ENCODE results near the gene FBXW11. TPM values are rescaled to one million over a fixed set of nuclear protein-coding genes. Genes with fewer than 3 reads are reported as not detected.

FBXW11 gene
- total and polyA plus RNA-seq, 12 donors, result 6.8 to 89.0 (median 60.3) TPM

- intact Hi-C loops (cut with DNase I), result no loop called here
- Histone ChIP-seq H3K36me3 (replicated peaks in 1 of 2) (peaks cover 0 to 56% of the 10 kb centered on the region in 2 donors), H3K4me1 (replicated peaks in 1 of 2) (peaks cover 0 to 5% of the 10 kb centered on the region in 2 donors), H3K27me3 (no peaks in the 10 kb centered on the region), H3K9me3 (replicated peaks in 1 of 3) (no peaks in the 10 kb centered on the region), H3K4me3 (no peak overlapping the region), H3K27ac (no peak overlapping the region)
- DNase-seq, result no peak
- WGBS, 4 donors, result 75 to 93% (median 92%) methylated on average over 1 of the region's 1 CpG
- TF ChIP-seq POLR2A (IDR thresholded peaks at IDR 0.05) (no peak), CTCF (IDR thresholded peaks at IDR 0.05) (no peak)
These were observed 134.7 kb downstream of the FBXW11 start for GRCh38 chr5:171871711-171872110.

- no peak for DNase-seq
- H3K4me3 ChIP-seq, result no peak overlapping the region
- H3K4me1 ChIP-seq (replicated peaks in 1 of 2), result peaks cover 0 to 5% of the 10 kb centered on the region in 2 donors
- no peaks in the 10 kb centered on the region for H3K9me3 ChIP-seq (replicated peaks in 1 of 3)
- no peaks in the 10 kb centered on the region for H3K27me3 ChIP-seq
- peaks cover 0 to 39% of the 10 kb centered on the region in 2 donors for H3K36me3 ChIP-seq (replicated peaks in 1 of 2)
- 53 to 72% (median 62%) methylated on average over 1 of the region's 1 CpG for WGBS, 4 donors
- intact Hi-C loops (cut with DNase I), result no loop called here
- no peak overlapping the region for H3K27ac ChIP-seq
- TF ChIP-seq CTCF (IDR thresholded peaks at IDR 0.05) (no peak), POLR2A (IDR thresholded peaks at IDR 0.05) (no peak)
These were observed 136.5 kb downstream of the FBXW11 start for GRCh38 chr5:171869956-171870355.

GRCh38 chr5:171868236-171868635, 138.2 kb downstream of the FBXW11 start:
- intact Hi-C loops (cut with DNase I), result no loop called here
- Histone ChIP-seq H3K36me3 (replicated peaks in 1 of 2) (peaks cover 0 to 49% of the 10 kb centered on the region in 2 donors), H3K27me3 (no peaks in the 10 kb centered on the region), H3K4me1 (replicated peaks in 1 of 2) (no peaks in the 10 kb centered on the region), H3K9me3 (replicated peaks in 1 of 3) (no peaks in the 10 kb centered on the region), H3K4me3 (no peak overlapping the region), H3K27ac (no peak overlapping the region)
- TF ChIP-seq POLR2A (IDR thresholded peaks at IDR 0.05), result no peak
- no peak for TF ChIP-seq CTCF (IDR thresholded peaks at IDR 0.05)
- 82 to 96% (median 89%) methylated on average over 2 of the region's 2 CpGs for WGBS, 4 donors
- no peak for DNase-seq

- DNase-seq, result no peak
- TF ChIP-seq CTCF (IDR thresholded peaks at IDR 0.05) (no peak), POLR2A (IDR thresholded peaks at IDR 0.05) (no peak)
- Histone ChIP-seq H3K4me3 (no peak overlapping the region), H3K4me1 (replicated peaks in 1 of 2) (no peaks in the 10 kb centered on the region), H3K9me3 (replicated peaks in 1 of 3) (no peaks in the 10 kb centered on the region), H3K27ac (no peak overlapping the region), H3K27me3 (no peaks in the 10 kb centered on the region), H3K36me3 (replicated peaks in 1 of 2) (peaks cover 0 to 50% of the 10 kb centered on the region in 2 donors)
- intact Hi-C loops (cut with DNase I), result no loop called here
- 82 to 94% (median 86%) methylated on average over 1 of the region's 1 CpG for WGBS, 4 donors
These were observed 138.7 kb downstream of the FBXW11 start for GRCh38 chr5:171867786-171868185.

Data from adrenal gland (tissue), 12 donors.